NCI-H1417 (cell line): ENCODE measurements around the gene LACTB.
A peak's percentile ranks its signal among the peaks of the same experiment; 100 is the strongest.

Experiments
- DNase-seq, 3 experiments: peaks; one replicate each; lab custom pipeline; 2025; lab: John Stamatoyannopoulos, UW

LACTB gene

DNA sequence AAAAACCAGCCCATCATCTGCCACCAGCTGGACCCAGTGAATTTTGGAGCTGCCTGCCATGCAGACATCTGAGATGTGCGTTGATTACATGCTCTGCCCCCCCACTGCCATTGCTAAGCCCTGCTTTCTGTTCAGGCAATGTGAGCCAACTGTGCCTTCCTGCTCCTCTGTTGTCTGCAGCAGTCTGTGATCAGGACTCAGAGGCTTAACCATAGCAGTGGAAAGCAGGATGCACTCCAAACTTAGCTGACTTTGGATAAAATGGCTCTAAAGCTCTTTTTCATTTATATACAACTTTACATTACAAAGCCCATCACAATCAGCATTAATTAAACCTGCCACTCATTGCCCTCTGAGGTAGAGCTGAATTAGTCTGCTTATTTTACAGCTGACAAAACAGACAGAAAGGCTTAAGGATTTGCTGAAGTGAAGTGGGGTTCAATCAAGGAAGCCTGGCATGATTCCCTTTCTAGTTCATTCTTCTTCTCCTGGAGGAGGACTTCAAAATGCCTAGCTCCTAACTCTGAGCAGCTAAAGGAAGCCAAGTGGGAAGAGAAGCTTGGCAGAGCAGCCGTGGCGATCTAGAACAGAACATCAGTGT, 51.3 kb downstream of the LACTB start:
- DNase-seq = no peak

DNA sequence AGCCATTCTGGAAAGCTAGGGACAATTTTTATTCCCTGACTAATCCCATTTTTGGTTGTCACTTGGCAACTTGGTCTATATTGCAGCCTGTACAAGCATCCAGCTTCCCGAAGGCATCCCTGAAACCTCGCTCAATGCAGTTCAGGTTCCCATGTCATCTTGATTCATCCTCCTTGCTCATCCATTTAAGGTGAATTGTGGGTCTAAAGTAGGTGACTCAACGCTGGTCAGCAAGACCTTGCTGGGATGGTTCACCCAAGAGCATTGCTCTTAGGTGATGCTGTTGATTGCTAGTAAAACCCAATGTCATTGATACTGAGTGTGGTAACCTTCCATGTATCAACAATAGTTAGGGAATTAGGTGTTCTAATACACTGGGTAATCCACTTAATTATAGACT, 54.6 kb downstream of the LACTB start:
- no peak for DNase-seq

DNA sequence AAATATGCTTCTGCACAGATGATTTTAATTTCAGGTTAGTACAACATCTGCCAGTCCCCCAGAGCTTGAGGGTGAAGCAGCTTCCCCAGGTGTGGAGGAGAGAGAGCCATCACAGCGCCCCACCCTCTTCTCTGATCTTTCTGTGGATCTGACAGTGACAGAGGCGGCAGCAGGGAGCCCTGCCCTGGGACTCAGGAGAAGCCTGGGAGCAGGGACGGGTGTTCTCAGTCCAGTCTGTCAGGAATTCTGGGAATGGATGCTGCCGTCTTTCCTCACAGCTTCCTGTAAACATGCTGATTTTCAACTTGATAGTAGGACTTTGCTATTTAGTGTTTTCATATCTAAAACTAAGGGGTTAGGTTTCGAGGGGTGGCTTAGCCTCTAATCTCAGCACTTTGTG, 56.4 kb downstream of the LACTB start:
- DNase-seq = peak in 2 of 3 experiments; percentile 50 to 86

DNA sequence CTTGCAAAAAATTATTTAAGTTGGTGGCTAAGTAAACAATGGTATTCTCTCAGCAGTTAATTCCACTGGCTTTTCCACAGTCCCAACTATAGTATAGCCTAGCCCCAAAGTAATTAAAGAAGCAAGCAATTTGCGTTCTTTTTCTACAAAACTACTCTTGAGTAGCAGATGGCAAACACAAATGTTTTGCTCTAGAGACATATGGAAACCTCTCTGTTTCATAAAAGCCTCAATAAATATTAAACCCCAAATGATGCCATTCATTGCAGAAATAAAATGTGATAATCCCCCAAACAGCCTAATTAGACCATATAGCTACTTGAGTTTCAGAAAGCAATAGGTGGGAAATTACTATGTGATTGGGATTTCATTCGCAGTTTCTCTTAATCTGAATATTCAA, 59.1 kb downstream of the LACTB start:
- DNase-seq = no peak

DNA sequence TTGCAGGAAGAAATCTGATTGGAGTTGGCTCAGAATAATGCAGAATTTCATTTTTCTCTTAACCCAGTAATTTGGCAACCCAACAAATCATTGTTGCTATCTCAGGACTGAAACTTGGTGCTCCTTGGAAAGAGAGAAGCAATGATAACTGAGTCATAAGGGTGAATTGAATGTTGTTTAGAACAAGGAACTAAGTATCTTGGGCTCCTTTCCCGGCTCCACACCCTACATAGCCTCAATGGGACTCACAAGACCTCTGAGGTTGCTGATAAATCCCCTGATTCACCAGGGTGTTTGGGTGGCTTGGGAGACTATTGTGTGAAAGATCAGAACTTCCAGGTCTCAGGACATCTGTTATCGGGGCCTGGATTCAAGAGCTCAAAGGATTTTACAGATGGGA, 60.0 kb downstream of the LACTB start:
- DNase-seq = no peak

DNA sequence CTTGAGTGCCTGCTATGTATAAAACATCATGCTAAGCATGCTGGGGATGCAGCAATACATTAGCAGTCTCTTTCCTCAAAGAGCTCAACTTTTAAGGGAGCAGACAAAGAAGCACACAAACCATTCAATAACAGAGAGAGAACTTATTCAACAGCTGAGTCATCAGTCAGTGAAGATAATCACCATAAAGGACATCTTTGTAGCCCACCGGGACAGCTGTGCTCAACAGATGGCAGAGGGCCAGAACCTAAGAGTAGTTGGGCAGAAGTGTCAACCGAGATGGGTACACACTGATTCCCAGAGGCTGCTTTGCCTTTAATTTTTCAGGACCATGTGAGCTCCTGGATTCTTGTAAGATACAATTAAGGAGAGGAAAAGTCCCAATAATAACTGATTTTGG, 63.5 kb downstream of the LACTB start:
- peak in 1 of 3 experiments; percentile 16 for DNase-seq

DNA sequence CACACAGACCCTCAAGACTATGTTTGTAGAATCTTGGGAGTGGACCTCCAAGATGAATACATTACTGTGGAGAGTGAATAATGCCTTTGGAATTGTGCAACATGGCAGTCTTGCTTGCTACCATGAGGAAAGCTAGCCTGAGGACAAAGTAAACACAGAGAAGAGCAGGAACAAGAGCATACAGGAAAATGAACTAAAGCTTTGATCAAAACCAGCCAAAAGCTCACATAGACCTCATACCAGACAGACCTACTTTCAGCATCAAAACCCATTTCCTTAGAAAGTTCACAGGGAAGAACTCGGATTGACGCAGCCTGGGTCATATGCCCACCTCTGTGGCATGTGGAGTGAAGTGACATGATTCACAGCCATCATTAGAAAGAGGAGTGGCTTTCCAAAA, 64.4 kb downstream of the LACTB start:
- DNase-seq = no peak

DNA sequence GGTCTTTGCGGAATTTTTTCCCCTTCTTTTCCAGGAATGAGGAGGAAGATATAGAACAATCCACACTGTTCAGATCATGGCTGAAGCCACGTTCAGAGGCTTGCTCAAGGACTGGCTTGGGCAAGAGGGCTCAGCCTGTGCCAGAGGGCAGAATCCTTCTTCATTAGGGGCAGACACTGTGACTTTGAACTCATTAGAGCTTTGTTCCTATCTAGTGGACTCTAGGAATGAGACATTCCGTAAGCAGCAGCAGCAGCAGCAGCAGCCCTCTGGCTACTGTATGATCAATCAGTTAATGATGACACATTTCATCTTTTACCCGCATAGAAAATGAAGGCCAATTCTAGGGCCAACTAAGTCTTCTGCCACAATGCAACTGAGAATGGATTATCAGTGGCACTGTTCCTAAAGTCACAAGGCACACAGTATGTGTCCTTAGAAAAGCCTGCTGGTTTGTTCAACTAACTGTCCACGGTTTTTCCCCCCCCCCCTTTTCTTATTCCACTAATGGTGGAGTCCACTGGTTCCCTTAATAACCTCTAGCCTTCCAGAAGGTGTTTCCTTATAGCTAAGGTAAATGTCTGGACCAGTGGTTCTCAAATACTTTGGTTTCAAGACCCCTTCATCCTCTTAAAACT, 66.0 kb downstream of the LACTB start:
- no peak for DNase-seq

DNA sequence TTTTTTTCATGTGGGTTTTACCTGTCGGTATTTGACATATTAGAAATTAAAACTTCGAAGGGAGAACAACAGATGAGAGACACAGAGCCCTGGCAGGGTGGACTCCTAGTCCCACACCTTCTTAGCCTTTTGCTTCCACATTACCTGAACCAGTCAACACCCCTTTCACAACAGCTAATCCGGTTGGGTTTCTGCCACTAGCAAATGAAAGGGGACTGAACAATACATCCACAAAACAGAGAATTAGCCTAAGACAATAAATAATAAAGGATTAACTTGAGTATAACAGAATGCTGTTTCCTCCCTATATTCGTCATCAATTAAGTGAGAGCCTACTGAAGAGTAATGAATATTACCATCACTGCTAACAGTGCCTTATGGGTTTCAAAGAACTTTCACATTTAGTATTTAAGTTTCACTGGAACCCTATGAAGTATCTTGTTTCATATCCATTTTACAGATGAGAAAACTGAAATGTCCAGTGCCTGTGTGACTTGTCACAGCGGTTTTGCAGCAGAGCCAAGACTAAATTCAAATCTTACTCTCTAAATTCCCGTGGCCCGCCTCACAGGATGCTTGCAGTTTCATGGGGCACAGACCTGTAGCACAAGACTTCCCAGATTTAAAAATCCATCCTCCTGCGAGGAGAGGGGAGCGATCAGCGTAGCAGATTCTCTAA, 66.7 kb downstream of the LACTB start:
- no peak for DNase-seq

DNA sequence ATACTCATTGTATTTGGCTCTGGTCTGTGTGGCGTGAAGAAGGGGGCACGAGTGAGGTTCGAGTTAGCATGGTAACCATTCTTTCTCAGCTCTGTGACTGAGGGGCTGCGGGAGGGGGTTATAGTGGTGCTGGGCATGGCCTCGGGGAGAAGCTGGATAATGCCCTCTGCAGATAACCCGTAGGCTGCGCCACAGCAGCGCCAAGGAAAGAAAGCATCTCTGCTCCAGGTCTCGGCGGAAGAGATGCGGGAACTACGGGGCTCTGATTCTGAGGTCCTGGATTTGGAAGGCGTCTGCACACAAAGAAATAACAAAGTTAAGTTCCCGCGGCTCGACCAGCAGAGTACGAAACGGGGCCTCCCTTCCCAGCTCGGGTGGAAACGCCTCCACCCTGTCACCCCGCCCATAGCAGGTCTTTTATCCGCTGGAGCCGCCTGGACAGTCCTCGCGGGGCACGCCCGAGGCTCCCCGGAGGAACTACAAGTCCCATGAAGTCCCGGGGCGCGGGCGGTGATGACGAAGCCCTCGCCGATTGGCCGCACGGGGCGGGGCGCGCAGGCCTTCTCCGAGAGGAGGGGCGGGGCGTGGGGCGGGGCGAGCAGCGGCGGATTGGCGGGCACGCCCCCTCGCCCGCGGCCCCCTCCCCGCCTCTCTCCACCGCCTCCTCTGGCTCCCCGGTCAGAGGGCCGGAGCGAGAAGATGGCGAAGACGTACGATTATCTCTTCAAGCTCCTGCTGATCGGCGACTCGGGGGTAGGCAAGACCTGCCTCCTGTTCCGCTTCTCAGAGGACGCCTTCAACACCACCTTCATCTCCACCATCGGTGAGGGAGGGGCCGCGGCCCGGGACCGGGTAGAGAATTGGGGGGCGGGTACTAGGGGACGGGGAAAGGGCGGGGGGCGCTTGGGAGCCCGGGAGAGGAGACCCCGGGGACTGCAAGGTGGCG, 67.5 kb downstream of the LACTB start, which contains the start of gene RAB8B:
RAB8B (plus strand) TSS at position 681 of the 946 bp plus-strand sequence; CDS start at position 700, 19 bp downstream.
- DNase-seq = peak; percentile 87 to 98 (median 97)

DNA sequence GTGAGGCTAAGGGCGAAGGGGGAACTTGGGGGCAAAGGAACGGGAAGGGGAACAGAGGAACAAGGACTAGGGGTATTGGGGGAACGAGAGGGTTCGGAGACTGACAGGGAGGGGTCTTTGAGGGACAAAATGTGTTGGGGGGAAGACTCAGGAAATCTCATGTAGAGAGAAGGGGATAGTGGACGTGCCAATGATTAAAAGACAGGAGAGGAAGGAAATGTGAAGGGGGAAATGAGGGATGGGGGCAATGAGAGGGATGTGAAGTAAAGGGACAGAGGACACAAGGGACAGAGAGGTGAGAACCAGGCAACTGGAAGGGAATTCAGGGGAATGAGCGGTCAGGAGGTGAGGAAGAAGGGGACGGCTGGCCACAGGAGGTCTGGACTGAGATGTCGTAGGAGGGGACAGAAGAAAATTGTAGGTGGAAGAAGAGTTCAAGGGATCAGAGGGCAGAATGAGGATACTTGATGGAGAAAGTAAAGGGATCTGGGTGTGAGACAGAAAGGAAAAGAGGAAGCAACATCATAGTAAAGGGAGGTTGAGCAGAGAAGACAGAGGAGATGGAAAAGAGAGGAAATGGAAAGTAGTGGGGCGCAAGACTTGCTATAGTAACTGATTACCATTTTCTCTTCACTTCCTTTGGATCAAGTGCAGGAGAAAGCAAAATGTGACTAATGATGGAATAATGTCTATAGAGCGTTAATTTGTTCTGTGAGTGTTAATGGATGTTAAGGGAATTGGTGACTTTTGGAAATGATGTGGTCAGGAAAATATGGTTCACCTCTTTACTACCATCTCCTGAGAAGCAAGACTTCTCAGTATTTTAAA, 68.5 kb downstream of the LACTB start:
- peak in 1 of 3 experiments; percentile 64 for DNase-seq

DNA sequence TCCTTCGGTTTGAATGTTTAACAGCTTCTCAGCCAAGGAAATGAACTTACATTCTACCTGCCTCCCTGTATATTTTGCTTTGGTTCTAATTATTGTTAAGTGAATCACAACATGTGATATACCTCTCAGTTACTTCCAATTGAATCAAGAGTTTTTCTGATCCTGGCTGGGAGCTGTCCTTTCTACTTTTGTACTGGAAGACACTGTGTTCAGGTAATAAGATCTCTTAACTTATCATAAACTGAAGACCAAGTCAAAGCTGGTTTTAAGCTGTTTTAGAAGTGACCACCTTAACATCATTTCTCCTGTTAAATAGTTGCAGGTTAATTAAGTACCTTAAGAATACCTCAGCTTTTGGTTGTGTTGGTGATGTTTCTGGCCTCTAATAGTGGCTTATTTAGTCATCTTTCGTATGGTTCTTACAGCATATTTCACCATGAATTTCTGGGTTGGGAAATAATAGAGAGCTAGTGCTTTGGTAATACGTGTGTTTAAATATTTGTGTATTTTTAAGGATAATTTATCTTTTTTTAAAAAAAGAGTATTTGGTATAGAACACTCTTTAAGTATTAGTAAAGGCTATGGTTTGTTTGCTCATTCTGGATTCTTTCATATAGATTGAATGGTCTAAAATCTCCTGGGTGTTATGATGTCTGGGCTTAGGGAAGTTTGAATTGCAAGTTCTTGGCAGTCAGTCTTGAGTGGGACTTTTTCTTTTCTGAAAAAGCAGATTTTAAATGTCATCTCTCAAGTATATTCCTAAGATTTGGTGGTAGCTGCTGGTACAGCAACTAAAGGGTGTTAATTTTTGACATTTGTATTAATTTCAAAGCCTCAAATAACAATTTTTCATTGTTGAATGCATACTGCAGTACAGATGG, 69.3 kb downstream of the LACTB start:
- no peak for DNase-seq
